Duodenal mucosa (tissue), 2 donors: ENCODE measurements around the gene MAGEA12.
"Not testable (repeated sequence)": the region's sequence is repeated elsewhere in the genome, so short reads cannot be mapped to it uniquely, and the experiment has no call there.

Source experiments
- H3K27ac ChIP-seq: one replicate; pipeline ENCODE4 v1.7.0; 2013; ENCODE audit warnings: low read depth, low read length
- H3K27me3 ChIP-seq, 2 donors: one replicate each; pipeline ENCODE4 v1.7.0; 2013; ENCODE audit warnings: low read length in 2 of 2, control low read depth in 1 of 2; ENCODE audit not compliant: insufficient read depth in 2 of 2, control insufficient read depth in 1 of 2
- H3K36me3 ChIP-seq, 2 donors: one replicate each; pipeline ENCODE4 v1.7.0; 2013; ENCODE audit warnings: low read length in 2 of 2, control low read depth in 1 of 2; ENCODE audit not compliant: insufficient read depth in 2 of 2, control insufficient read depth in 1 of 2
- H3K4me1 ChIP-seq, 2 donors: one replicate each; pipeline ENCODE4 v1.7.0; 2013; ENCODE audit warnings: low read length in 2 of 2, control low read depth in 1 of 2; ENCODE audit not compliant: insufficient read depth in 2 of 2, control insufficient read depth in 1 of 2
- H3K4me3 ChIP-seq, 2 donors: one replicate each; pipeline ENCODE4 v1.7.0; 2013; ENCODE audit warnings: low read length in 2 of 2, low read depth in 1 of 2
- H3K9ac ChIP-seq, 2 donors: one replicate each; pipeline ENCODE4 v1.7.0; 2013; ENCODE audit warnings: low read length in 2 of 2, low read depth in 1 of 2
- H3K9me3 ChIP-seq, 2 donors: one replicate each; pipeline ENCODE4 v1.7.0; 2013; ENCODE audit warnings: low read length in 2 of 2, control low read depth in 1 of 2; ENCODE audit not compliant: control insufficient read depth in 1 of 2

The MAGEA12 gene

DNA sequence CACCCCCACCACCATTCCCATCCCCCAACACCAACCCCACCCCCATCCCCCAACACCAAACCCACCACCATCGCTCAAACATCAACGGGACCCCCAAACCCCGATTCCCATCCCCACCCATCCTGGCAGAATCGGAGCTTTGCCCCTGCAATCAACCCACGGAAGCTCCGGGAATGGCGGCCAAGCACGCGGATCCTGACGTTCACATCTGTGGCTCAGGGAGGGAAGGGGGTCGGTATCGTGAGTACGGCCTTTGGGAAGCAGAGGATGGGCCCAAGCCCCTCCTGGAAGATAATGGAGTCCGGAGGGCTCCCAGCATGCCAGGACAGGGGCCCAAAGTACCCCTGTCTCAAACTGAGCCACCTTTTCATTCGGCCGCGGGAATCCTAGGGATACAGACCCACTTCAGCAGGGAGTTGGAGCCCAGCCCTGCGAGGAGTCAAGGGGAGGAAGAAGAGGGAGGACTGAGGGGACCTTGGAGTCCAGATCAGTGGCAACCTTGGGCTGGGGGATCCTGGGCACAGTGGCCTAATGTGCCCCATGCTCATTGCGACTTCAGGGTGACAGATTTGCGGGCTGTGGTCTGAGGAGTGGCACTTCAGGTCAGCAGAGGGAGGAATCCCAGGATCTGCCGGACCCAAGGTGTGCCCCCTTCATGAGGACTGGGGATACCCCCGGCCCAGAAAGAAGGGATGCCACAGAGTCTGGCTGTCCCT is 744 bp downstream of the MAGEA12 start:
- H3K36me3 ChIP-seq, H3K4me3 ChIP-seq, H3K4me1 ChIP-seq, H3K27me3 ChIP-seq, H3K27ac ChIP-seq, H3K9me3 ChIP-seq, H3K9ac ChIP-seq: not testable (repeated sequence)

DNA sequence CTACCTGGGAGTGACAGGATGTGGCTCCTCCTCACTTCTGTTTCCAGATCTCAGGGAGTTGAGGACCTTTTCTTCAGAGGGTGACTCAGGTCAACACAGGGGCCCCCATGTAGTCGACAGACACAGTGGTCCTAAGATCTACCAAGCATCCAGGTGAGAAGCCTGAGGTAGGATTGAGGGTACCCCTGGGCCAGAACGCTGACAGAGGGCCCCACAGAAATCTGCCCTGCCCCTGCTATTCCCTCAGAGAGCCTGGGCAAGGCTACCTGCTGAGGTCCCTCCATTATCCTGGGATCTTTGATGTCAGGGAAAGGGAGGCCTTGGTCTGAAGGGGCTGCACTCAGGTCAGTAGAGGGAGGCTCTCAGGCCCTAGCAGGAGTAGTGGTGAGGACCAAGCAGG is 1.5 kb downstream of the MAGEA12 start:
- no peak overlapping the region for H3K4me3 ChIP-seq
- no peak overlapping the region for H3K9ac ChIP-seq
- H3K4me1 ChIP-seq: no peaks in the 10 kb centered on the region
- no peak overlapping the region for H3K27ac ChIP-seq
- H3K27me3 ChIP-seq: no peaks in the 10 kb centered on the region
- H3K36me3 ChIP-seq: no peaks in the 10 kb centered on the region
- H3K9me3 ChIP-seq: no peaks in the 10 kb centered on the region

DNA sequence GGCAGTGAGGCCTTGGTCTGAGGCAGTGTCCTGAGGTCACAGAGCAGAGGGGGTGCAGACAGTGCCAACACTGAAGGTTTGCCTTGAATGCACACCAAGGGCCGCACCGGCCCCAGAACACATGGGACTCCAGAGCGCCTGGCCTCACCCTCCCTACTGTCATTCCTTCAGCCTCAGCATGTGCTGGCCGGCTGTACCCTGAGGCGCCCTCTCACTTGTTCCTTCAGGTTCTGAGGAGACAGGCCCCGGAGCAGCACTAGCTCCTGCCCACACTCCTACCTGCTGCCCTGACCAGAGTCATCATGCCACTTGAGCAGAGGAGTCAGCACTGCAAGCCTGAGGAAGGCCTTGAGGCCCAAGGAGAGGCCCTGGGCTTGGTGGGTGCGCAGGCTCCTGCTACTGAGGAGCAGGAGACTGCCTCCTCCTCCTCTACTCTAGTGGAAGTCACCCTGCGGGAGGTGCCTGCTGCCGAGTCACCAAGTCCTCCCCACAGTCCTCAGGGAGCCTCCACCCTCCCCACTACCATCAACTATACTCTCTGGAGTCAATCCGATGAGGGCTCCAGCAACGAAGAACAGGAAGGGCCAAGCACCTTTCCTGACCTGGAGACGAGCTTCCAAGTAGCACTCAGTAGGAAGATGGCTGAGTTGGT is 2.4 kb downstream of the MAGEA12 start:
- no peak overlapping the region for H3K27ac ChIP-seq
- no peak overlapping the region for H3K9ac ChIP-seq
- no peaks in the 10 kb centered on the region for H3K4me1 ChIP-seq
- H3K4me3 ChIP-seq: no peak overlapping the region
- no peaks in the 10 kb centered on the region for H3K27me3 ChIP-seq
- no peaks in the 10 kb centered on the region for H3K36me3 ChIP-seq
- H3K9me3 ChIP-seq: no peaks in the 10 kb centered on the region

DNA sequence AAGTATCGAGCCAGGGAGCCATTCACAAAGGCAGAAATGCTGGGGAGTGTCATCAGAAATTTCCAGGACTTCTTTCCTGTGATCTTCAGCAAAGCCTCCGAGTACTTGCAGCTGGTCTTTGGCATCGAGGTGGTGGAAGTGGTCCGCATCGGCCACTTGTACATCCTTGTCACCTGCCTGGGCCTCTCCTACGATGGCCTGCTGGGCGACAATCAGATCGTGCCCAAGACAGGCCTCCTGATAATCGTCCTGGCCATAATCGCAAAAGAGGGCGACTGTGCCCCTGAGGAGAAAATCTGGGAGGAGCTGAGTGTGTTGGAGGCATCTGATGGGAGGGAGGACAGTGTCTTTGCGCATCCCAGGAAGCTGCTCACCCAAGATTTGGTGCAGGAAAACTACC is 3.0 kb downstream of the MAGEA12 start:
- not testable (repeated sequence) for H3K4me1 ChIP-seq, H3K4me3 ChIP-seq, H3K9ac ChIP-seq, H3K9me3 ChIP-seq, H3K36me3 ChIP-seq, H3K27ac ChIP-seq, H3K27me3 ChIP-seq

DNA sequence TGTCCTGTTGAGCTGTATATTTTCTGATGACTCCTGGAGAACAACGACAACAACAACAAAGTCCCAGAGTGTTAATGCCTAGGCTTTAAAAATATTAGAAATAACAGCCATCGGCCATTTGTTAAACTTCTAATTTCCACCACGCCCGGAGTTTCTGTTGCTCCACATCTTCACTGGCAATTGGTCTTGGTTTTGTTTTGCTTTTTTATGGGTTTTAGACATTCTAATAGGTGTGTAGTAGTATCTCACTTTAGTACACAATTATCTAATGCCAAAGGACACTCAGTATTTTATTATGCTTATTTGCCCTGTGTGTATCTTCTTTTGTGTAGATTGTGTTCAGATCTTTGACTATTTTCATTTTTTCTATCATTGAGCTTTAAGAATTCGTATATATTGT is 5.0 kb downstream of the MAGEA12 start:
- no peaks in the 10 kb centered on the region for H3K4me1 ChIP-seq
- no peaks in the 10 kb centered on the region for H3K36me3 ChIP-seq
- H3K27ac ChIP-seq: no peak overlapping the region
- H3K9me3 ChIP-seq: no peaks in the 10 kb centered on the region
- H3K27me3 ChIP-seq: no peaks in the 10 kb centered on the region
- no peak overlapping the region for H3K4me3 ChIP-seq
- H3K9ac ChIP-seq: no peak overlapping the region

DNA sequence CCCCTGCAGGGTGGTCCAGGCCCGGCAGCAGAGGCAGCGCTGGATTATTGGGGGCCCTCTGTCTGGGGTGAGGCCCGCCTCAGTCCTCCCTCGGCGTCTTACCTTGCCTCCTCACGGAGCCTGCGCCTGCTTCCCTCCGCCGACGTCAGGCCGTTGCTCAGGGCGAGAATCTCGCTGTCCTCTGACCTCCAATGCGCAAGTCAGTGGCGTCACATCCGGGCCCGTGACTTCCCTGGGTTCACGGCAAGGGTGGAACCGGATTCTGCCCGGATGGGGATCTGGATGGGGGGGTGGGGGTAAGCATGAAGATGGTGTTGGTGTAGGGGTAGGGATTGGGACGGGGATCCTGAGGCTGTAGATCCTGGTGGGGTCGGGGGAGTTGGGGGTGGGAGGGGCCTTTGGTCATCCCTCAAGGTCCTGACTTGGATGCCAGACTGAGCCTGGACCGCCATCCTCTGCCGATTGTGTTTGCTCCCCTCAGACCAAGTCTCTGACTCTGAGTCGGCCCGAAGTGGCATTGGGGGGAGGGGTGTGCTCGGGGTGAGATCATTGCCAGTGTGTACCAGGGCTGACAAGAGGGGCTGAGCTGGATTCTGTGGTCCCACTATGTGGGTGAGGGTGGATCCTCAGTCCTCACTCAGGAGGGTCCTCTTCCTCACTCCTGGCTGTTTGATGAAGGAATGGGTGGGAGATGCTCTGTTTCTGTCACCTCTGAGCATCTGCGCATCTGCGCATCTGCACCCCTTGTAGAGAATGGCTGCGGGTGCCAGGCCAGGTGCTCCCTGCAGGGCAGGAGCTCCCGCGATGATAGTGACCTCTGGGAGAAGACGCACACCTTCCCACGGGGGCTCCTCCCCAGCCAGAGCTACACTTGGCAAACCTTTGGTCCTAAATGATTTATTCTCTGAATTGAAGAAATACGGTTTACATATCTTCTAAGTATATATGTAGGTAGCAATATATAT is 20.4 kb downstream of the MAGEA12 start, which contains the start of gene MAGEA2:
Gene MAGEA2, minus strand, starts transcription at position 157 of the 965 bp plus-strand sequence. CDS start 2,479 bp downstream, outside the sequence.
- H3K9ac ChIP-seq, H3K4me3 ChIP-seq, H3K27ac ChIP-seq, H3K9me3 ChIP-seq, H3K4me1 ChIP-seq, H3K36me3 ChIP-seq, H3K27me3 ChIP-seq: not testable (repeated sequence)

DNA sequence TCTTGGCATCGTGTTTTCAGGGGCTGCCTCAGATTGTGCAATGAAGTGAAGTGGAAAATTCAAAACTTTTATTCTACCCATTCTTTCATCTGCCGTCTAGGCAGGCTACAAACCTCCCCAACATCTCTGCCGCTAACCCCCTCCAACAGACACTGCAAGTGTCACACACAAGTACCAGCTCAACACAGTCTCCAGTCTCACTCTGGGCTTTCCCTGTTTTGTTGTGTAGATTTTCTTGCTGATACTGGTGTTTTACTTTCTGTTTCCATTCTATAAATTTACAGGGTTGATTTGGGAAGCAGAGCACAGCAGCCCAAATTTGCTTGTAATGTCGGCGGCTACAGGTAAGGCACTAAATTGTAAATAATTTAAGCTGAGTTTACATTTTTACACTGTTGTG is 21.3 kb downstream of the MAGEA12 start:
- not testable (repeated sequence) for H3K4me3 ChIP-seq, H3K36me3 ChIP-seq, H3K9ac ChIP-seq, H3K27me3 ChIP-seq, H3K4me1 ChIP-seq, H3K27ac ChIP-seq, H3K9me3 ChIP-seq

DNA sequence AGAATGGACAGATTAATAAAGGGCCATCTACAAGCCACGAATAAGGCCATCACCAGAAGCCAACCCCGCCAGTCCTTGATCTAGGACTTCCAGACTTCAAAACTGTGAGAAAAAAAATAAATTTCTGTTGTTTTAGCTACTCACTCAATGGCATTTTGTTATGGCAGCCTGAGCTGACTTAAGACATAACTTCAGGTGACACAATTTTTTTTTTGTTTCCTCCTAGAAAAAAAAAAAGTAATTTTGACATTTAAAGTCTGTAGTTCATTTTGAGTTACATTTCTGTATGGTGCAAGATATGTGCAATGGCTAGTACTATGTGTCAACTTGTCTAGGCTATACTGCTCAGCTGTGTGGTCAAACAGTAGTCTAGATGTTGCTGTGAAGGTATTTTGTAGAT is 25.4 kb downstream of the MAGEA12 start, which contains the start of gene CSAG3:
Gene CSAG3, plus strand, starts transcription at position 301 of the 400 bp plus-strand sequence.
- not testable (repeated sequence) for H3K4me3 ChIP-seq, H3K9me3 ChIP-seq, H3K27ac ChIP-seq, H3K4me1 ChIP-seq, H3K27me3 ChIP-seq, H3K9ac ChIP-seq, H3K36me3 ChIP-seq

DNA sequence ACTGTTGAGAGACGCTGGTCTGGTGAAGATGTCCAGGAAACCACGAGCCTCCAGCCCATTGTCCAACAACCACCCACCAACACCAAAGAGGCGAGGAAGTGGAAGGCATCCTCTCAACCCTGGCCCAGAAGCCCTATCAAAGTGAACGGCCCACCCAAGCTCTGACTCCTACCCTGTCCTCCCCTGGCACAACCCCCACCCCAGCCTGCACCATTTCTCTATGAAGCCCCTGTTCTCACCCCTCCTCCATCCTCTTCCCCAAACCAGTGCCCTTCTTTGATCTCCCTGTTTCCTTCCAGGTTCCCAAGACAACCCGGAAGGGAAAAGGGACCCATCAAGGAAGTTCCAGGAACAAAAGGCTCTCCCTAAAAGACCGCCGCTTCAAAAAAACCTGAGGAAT is 26.0 kb downstream of the MAGEA12 start:
- H3K9ac ChIP-seq, H3K4me3 ChIP-seq, H3K4me1 ChIP-seq: not testable (repeated sequence)

DNA sequence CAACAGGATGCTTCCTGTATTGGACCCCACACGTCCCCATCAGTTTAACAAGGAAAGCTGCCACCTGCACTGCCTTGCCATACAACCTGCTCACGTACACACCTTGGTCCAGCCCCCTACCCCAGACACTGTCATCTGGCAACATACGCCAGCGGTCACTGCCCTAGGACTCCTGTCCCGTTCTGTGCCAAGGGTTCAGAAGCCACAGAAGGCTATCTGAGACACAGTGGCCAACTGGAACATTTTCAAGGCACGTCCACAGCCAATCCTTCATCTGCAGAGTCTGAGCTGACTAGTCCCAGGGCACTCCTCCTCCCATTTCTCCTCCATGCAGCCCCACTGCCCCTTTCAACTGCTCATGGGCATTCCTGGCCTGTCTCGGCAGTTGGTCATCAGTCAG is 28.0 kb downstream of the MAGEA12 start:
- not testable (repeated sequence) for H3K4me1 ChIP-seq, H3K4me3 ChIP-seq, H3K27me3 ChIP-seq

More for the DNA sequence above, 26.0 kb downstream of the MAGEA12 start:
- not testable (repeated sequence) for H3K36me3 ChIP-seq, H3K27ac ChIP-seq, H3K9me3 ChIP-seq, H3K27me3 ChIP-seq

More for the DNA sequence above, 28.0 kb downstream of the MAGEA12 start:
- H3K9ac ChIP-seq, H3K27ac ChIP-seq, H3K36me3 ChIP-seq, H3K9me3 ChIP-seq: not testable (repeated sequence)
